DMS114 treated with DMSO at 0.1 percent for 48 hours (cell line): ENCODE results near the gene STK38L.

Experiments used
- DNase-seq: peaks from one replicate; lab custom pipeline; 2025; ENCODE audit not compliant: unreplicated experiment; lab: John Stamatoyannopoulos, UW

Gene STK38L

DNA sequence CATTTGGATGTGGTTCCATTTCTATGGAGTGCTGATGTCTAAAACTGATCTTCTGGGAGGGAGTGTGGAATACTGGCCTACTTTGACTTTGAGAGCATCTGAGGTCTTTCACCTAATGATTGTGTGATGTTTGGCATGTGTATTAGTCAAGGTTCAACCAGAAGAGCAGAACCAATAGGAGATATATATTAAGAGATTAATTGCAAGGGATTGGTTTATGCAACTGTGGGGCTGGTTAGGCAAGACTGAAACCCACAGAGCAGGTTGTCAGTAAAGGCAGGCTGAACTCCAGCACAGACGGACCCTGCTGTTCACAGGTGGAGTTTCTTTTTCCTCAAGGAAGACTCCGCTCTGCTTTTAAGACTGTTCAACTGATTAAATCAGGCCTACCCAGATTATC lies 100.2 kb downstream of the STK38L start:
- no peak for DNase-seq

GRCh38 chr12:27344760-27345159 lies 100.7 kb downstream of the STK38L start:
- no peak for DNase-seq

GRCh38 chr12:27345376-27345775 lies 101.3 kb downstream of the STK38L start:
- DNase-seq: no peak

DNA sequence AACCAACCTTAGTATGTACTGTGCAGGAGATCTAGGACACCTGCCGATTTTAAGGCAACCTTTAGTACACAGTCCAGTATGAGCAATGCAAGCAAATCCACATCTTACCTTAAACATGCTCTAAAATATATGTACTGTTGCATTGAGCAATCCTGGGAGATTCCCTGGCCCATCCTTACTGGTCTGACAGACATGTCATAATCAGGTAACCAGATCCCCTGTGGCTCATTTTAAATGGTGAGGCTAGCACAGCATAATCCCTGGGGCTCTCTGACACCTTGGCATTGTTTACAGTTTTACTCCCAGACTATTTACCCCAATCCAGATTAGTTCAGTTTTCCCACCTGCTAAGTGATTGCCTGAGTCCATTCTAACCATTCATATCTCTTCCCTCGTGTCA lies 103.7 kb downstream of the STK38L start:
- DNase-seq: no peak

GRCh38 chr12:27351476-27351875 lies 107.4 kb downstream of the STK38L start:
- no peak for DNase-seq

DNA sequence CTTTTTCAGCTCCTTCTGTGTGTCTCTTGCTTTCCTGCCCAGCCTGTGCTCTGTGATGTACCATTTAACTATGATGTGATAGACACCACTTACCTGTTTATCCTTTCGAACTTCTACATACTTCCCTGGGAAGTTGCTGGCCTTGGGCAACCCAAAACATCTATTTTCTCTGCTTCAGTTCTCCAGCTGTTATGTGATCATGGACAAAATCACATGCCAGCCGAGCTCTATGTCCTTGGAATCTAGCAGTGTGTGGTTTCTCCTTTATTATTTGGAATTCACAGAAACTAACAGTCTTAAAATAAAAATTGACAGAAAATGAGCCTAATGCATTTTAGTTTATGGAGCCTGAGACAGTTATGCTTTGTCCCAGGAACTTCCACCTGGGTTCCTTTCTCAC lies 111.4 kb downstream of the STK38L start:
- DNase-seq: no peak

DNA sequence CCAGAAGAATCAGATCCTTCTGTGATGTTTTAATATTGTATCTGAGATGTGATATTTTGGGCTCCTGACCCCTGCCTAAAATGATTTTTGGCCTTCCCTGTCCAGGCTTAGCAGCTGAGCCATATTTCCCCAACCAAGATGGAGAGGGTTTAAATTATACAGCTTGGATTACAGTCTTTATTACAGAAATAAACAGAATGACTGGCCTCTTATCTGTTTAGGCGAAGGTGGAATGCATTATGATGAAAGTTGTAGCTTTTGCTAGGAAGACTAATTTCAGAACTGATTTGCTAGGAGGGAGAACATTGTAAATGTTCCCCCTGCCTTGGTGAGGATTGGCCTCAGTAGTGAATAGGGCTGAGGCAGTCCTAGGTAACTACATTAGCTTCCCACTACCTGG lies 111.9 kb downstream of the STK38L start:
- no peak for DNase-seq

DNA sequence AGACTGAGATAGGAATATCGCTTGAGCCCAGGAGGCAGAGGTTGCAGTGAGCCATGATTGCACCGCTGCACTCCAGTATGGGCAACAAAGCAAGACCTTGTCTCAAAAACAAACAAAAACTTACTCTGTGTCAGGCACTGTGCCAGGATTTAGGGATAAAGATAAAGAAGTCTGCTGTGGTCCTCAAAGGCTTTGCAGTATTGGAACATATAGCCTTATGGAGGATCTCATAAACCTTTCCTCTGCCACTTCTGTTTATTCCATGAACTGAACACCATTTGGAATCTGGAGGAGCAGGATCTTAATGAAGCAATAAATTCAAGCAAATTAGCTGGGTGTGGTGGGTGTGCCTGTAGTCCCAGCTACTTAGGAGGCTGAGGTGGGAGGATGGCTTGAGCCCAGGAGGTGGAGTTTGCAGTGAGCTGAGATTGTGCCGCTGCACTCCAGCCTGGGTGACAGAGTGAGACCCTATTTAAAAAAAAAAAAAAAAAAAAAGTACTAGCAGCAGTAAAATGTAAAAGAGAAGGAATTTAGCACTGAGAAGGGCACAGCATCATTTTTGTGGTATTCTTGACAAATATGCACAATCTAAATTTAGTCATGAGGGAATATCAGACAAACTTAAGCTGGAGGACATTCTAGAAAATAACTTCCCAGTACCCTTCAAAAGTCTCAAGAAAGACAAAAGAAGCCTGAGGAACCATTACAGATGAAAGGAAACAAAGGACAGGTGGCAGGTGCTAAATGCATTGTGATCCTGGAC lies 115.7 kb downstream of the STK38L start:
- DNase-seq: no peak

DNA sequence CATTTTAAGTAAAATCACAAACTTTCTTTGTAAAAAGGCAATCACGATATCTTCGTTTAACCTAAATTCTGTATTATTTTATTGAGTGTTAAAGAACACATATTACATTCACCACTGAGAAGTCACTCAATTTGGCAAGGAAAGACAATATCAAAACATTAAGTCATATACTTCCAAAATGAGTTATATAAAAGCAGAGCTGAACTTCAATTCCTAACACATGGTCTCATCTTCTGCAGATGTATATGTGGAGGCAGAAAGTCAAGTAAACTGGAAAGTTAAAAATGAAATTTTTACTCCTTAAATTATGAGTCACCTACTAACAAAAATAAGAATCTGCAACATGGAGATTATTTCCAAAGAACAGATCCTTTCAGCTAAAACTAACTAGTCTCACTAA lies 117.3 kb downstream of the STK38L start:
- DNase-seq: no peak

- no peak for DNase-seq
These were observed 122.5 kb downstream of the STK38L start for GRCh38 chr12:27366621-27367020.

- DNase-seq: no peak
These were observed 123.0 kb downstream of the STK38L start for GRCh38 chr12:27367078-27367477.
